ENCODE data around the gene PDE4A. TPM values are rescaled to one million over a fixed set of nuclear protein-coding genes. Genes with fewer than 3 reads are reported as not detected.

Gene PDE4A
- total RNA-seq, 8 experiments from 2014 or later: 0.88 to 7.8 (median 2.8) TPM

GRCh38 chr19:10514211-10515145 lies 94.1 kb downstream of the PDE4A start:
- in situ Hi-C loops (cut with MboI; ENCODE audit: low pct_unique_long_range_greater_than_20kb in 2 of 9, low sequenced_read_pairs in 9 of 9, unreplicated experiment in 9 of 9): no loop called here
- peaks cover 0 to 18% of the 10 kb centered on the region in 2 donors for H3K4me1 ChIP-seq (replicated peaks in 1 of 2)
- H3K27ac ChIP-seq: no peak overlapping the region
- H3K4me3 ChIP-seq: peak overlapping the region in 2 of 5 donors; percentile 3 to 14
- peak in 5 of 8 experiments; percentile 24 to 59 (median 53) for ATAC-seq (replicated peaks in 6 of 8)
- WGBS, 10 experiments: 0 to 56% (median 40%) methylated on average over 1 to 10 of the region's 107 CpGs; no CpG with 5 or more reads in 5 of the 10 experiments

- peaks cover 0 to 14% of the 10 kb centered on the region in 2 donors for H3K4me1 ChIP-seq (replicated peaks in 1 of 2)
- no peak overlapping the region for H3K27ac ChIP-seq
- no peak for ATAC-seq (replicated peaks in 6 of 8)
- no peak overlapping the region for H3K4me3 ChIP-seq
- 66 to 100% (median 73%) methylated on average over 1 to 4 of the region's 5 CpGs; no CpG with 5 or more reads in 5 of the 10 experiments for WGBS, 10 experiments
- in situ Hi-C loops (cut with MboI; ENCODE audit: low pct_unique_long_range_greater_than_20kb in 2 of 9, low sequenced_read_pairs in 9 of 9, unreplicated experiment in 9 of 9): no loop called here
Measured at GRCh38 chr19:10516064-10516385, 95.7 kb downstream of the PDE4A start.

GRCh38 chr19:10516671-10517286 lies 96.4 kb downstream of the PDE4A start:
- 39 to 83% (median 55%) methylated on average over 1 to 5 of the region's 10 CpGs; no CpG with 5 or more reads in 2 of the 10 experiments for WGBS, 10 experiments
- in situ Hi-C loops (cut with MboI; ENCODE audit: low pct_unique_long_range_greater_than_20kb in 2 of 9, low sequenced_read_pairs in 9 of 9, unreplicated experiment in 9 of 9): no loop called here
- ATAC-seq (replicated peaks in 6 of 8): no peak

GRCh38 chr19:10517361-10517759 lies 97.0 kb downstream of the PDE4A start, which contains the start of gene S1PR5:
Gene S1PR5, minus strand, starts transcription at chr19:10517447. Its CDS starts 2,436 bp downstream, at chr19:10515011.
- Histone ChIP-seq H3K4me3 (no peak within 1 kb of the TSS), H3K27ac (no peak within 1 kb of the TSS), H3K4me1 (replicated peaks in 1 of 2) (peaks cover 0 to 14% of the 10 kb centered on the region in 2 donors)
- 11% methylated on average over 10 of the region's 39 CpGs; no CpG with 5 or more reads in 9 of the 10 experiments for WGBS, 10 experiments
- peak; percentile 32 to 69 (median 52) for ATAC-seq (replicated peaks in 6 of 8)
- in situ Hi-C loops (cut with MboI; ENCODE audit: low pct_unique_long_range_greater_than_20kb in 2 of 9, low sequenced_read_pairs in 9 of 9, unreplicated experiment in 9 of 9): no loop called here

More at GRCh38 chr19:10516671-10517286, 96.4 kb downstream of the PDE4A start:
- Histone ChIP-seq H3K4me3 (no peak overlapping the region), H3K27ac (no peak overlapping the region), H3K4me1 (replicated peaks in 1 of 2) (peaks cover 0 to 14% of the 10 kb centered on the region in 2 donors)

GRCh38 chr19:10517760-10518443 lies 97.6 kb downstream of the PDE4A start:
- Histone ChIP-seq H3K27ac (no peak overlapping the region), H3K4me1 (replicated peaks in 1 of 2) (peaks cover 0 to 14% of the 10 kb centered on the region in 2 donors), H3K4me3 (no peak overlapping the region)
- in situ Hi-C loops (cut with MboI; ENCODE audit: low pct_unique_long_range_greater_than_20kb in 2 of 9, low sequenced_read_pairs in 9 of 9, unreplicated experiment in 9 of 9): no loop called here
- 0 to 10% (median 0%) methylated on average over 2 to 6 of the region's 27 CpGs; no CpG with 5 or more reads in 5 of the 10 experiments for WGBS, 10 experiments
- peak; percentile 34 to 58 (median 48) for ATAC-seq (replicated peaks in 6 of 8)

- 5 to 44% (median 25%) methylated on average over 1 to 8 of the region's 33 CpGs; no CpG with 5 or more reads in 6 of the 10 experiments for WGBS, 10 experiments
- in situ Hi-C loops (cut with MboI; ENCODE audit: low pct_unique_long_range_greater_than_20kb in 2 of 9, low sequenced_read_pairs in 9 of 9, unreplicated experiment in 9 of 9): no loop called here
- peak in 2 of 8 experiments; percentile 4 to 5 for ATAC-seq (replicated peaks in 6 of 8)
- H3K4me1 ChIP-seq (replicated peaks in 1 of 2): peaks cover 0 to 14% of the 10 kb centered on the region in 2 donors
- no peak overlapping the region for H3K27ac ChIP-seq
- no peak overlapping the region for H3K4me3 ChIP-seq
Measured at GRCh38 chr19:10518444-10519361, 98.4 kb downstream of the PDE4A start.

Other genes starting within 250 kb of the PDE4A start
- 10 to 100 TPM; 16.9 to 92.4 (median 37.4) TPM for gene DNMT1, start 225.6 kb upstream of the PDE4A start, total RNA-seq
- gene S1PR2, start 189.2 kb upstream of the PDE4A start, total RNA-seq: 10 to 100 TPM in 4 of 8 experiments, 1 to 10 TPM in 4; 1.5 to 14.8 (median 10.1) TPM
- 10 to 100 TPM; 17.9 to 80.5 (median 34.4) TPM for gene MRPL4, start 168.3 kb upstream of the PDE4A start, total RNA-seq
- gene ICAM1, start 149.4 kb upstream of the PDE4A start, total RNA-seq: 10 to 100 TPM in 4 of 8 experiments, 1 to 10 TPM in 2, under 1 TPM in 2; 0.22 to 72.6 (median 9.7) TPM
- under 1 TPM in 1 of 8 experiments, not detected in 7; 0.14 TPM for gene ICAM4, start 133.6 kb upstream of the PDE4A start, total RNA-seq
- 10 to 100 TPM in 2 of 8 experiments, 1 to 10 TPM in 5, under 1 TPM in 1; 0.71 to 33.1 (median 4.8) TPM for gene ICAM5, start 130.6 kb upstream of the PDE4A start, total RNA-seq
- 1 to 10 TPM; 3.4 to 7.2 (median 4.4) TPM for gene ZGLP1, start 110.7 kb upstream of the PDE4A start, total RNA-seq
- gene FDX2, start 104.5 kb upstream of the PDE4A start, total RNA-seq: 10 to 100 TPM; 12.7 to 37.8 (median 18.8) TPM
- 10 to 100 TPM in 3 of 8 experiments, 1 to 10 TPM in 5; 4.3 to 31.8 (median 8.1) TPM for gene RAVER1, start 87.0 kb upstream of the PDE4A start, total RNA-seq
- 1 to 10 TPM in 7 of 8 experiments, under 1 TPM in 1; 0.73 to 3.5 (median 2.2) TPM for gene ICAM3, start 80.9 kb upstream of the PDE4A start, total RNA-seq
- gene TYK2, start 40.0 kb upstream of the PDE4A start, total RNA-seq: 100 to 1,000 TPM in 1 of 8 experiments, 10 to 100 TPM in 7; 29.4 to 110 (median 62.1) TPM
- 100 to 1,000 TPM; 106 to 304 (median 175) TPM for gene CDC37, start 17.0 kb upstream of the PDE4A start, total RNA-seq
- 10 to 100 TPM; 27.1 to 84.0 (median 49.6) TPM for gene KEAP1, start 82.8 kb downstream of the PDE4A start, total RNA-seq
- under 1 TPM in 4 of 8 experiments, not detected in 4; 0.08 to 0.81 (median 0.16) TPM for gene S1PR5, start 96.9 kb downstream of the PDE4A start, total RNA-seq
- 10 to 100 TPM; 14.6 to 54.2 (median 29.5) TPM for gene ATG4D, start 123.4 kb downstream of the PDE4A start, total RNA-seq
- 10 to 100 TPM in 4 of 8 experiments, 1 to 10 TPM in 4; 6.8 to 44.1 (median 12.1) TPM for gene KRI1, start 145.5 kb downstream of the PDE4A start, total RNA-seq
- gene CDKN2D, start 148.4 kb downstream of the PDE4A start, total RNA-seq: 10 to 100 TPM in 5 of 8 experiments, 1 to 10 TPM in 3; 1.9 to 68.6 (median 39.8) TPM
- gene AP1M2, start 166.8 kb downstream of the PDE4A start, total RNA-seq: under 1 TPM in 3 of 8 experiments, not detected in 5; 0.52 to 0.81 (median 0.67) TPM
- 100 to 1,000 TPM in 4 of 8 experiments, 10 to 100 TPM in 4; 18.6 to 157 (median 83.2) TPM for gene SLC44A2, start 205.0 kb downstream of the PDE4A start, total RNA-seq
- gene ILF3, start 233.8 kb downstream of the PDE4A start, total RNA-seq: 100 to 1,000 TPM in 5 of 8 experiments, 10 to 100 TPM in 3; 44.8 to 286 (median 137) TPM

Measured in motor neuron (in vitro differentiated cells).